HCT116 (cell line): ENCODE measurements around the gene BABAM2.

Experiments used
- CBX3 ChIP-seq: IDR thresholded peaks from 2 replicates; pipeline ENCODE4 v1.6.1; 2012; ENCODE audit warnings: low read depth
- EGR1 ChIP-seq: IDR thresholded peaks from 2 replicates; pipeline ENCODE4 v1.6.1; 2012; ENCODE audit warnings: low read depth
- EZH2 ChIP-seq: fragments of 200-600 bp; sonication (generic); IDR thresholded peaks from 2 replicates; pipeline ENCODE4 v1.6.1; 2017; ENCODE audit warnings: antibody characterized with exemption, mixed run types
- POLR2A ChIP-seq: IDR thresholded peaks from 2 replicates; pipeline ENCODE4 v1.7.0; 2011; ENCODE audit warnings: borderline replicate concordance; ENCODE audit not compliant: insufficient read depth, insufficient read length; ENCODE audit errors: extremely low read depth
- POLR2AphosphoS5 ChIP-seq: IDR thresholded peaks from 2 replicates; pipeline ENCODE4 v1.6.1; 2011; ENCODE audit warnings: mild to moderate bottlenecking, low read depth, low read length, moderate library complexity
- RAD21 ChIP-seq: IDR thresholded peaks from 2 replicates; pipeline ENCODE4 v1.6.1; 2012; ENCODE audit warnings: low read depth, mild to moderate bottlenecking
- TCF7L2 ChIP-seq: IDR thresholded peaks from 2 replicates; pipeline ENCODE4 v1.7.0; 2011; ENCODE audit warnings: borderline replicate concordance, inconsistent platforms; ENCODE audit not compliant: insufficient read depth, insufficient read length; ENCODE audit errors: extremely low read depth
- YY1 ChIP-seq: IDR thresholded peaks from 2 replicates; pipeline ENCODE4 v1.6.1; 2011; ENCODE audit warnings: low read length, low read depth, moderate library complexity, mild to moderate bottlenecking; ENCODE audit not compliant: insufficient replicate concordance; ENCODE audit errors: extremely low read depth
- TF ChIP-seq, protein P1 (sequence below): IDR thresholded peaks from 2 replicates; pipeline ENCODE4 v1.6.1; 2012
- TF ChIP-seq, protein P2 (sequence below), 3 experiments: fragments of 200-600 bp in 1 of 3; sonication (generic) in 1 of 3; IDR thresholded peaks in 2 of 3; conservative IDR thresholded peaks in 1 of 3; 2 replicates each; pipeline ENCODE4 v1.5.1; 2012 to 2017; ENCODE audit warnings: low read depth in 2 of 3, low read length in 2 of 3, antibody characterized with exemption in 1 of 3, borderline replicate concordance in 1 of 3, control low read depth in 1 of 3, mild to moderate bottlenecking in 1 of 3, mixed read lengths in 1 of 3, mixed run types in 1 of 3, moderate library complexity in 1 of 3; ENCODE audit not compliant: insufficient read depth in 1 of 3

DNA sequence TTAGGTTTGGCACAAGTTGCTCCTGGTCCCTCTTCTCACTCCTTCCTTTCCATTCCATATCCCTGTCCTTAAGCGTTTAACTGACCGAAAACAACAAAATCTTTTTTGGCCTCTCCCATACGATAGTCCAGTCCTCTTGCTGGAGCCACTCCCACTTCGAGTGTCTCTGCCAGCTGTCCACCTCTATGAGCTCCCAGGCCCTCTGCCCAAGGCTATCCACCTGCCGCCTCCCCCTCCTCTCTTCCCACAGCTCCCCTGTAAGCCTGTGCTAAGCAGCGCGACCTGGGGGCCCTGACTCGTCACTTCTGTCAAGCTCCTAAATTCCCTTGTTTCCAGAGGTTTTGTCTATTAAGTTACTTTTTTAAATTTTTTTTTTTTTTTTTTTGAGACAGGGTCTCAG, 455.1 kb downstream of the BABAM2 start:
- TF ChIP-seq RAD21: no peak
- TF ChIP-seq, protein P1, sequence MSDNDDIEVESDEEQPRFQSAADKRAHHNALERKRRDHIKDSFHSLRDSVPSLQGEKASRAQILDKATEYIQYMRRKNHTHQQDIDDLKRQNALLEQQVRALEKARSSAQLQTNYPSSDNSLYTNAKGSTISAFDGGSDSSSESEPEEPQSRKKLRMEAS: no peak
- TF ChIP-seq, protein P2, sequence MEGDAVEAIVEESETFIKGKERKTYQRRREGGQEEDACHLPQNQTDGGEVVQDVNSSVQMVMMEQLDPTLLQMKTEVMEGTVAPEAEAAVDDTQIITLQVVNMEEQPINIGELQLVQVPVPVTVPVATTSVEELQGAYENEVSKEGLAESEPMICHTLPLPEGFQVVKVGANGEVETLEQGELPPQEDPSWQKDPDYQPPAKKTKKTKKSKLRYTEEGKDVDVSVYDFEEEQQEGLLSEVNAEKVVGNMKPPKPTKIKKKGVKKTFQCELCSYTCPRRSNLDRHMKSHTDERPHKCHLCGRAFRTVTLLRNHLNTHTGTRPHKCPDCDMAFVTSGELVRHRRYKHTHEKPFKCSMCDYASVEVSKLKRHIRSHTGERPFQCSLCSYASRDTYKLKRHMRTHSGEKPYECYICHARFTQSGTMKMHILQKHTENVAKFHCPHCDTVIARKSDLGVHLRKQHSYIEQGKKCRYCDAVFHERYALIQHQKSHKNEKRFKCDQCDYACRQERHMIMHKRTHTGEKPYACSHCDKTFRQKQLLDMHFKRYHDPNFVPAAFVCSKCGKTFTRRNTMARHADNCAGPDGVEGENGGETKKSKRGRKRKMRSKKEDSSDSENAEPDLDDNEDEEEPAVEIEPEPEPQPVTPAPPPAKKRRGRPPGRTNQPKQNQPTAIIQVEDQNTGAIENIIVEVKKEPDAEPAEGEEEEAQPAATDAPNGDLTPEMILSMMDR (IDR thresholded peaks at IDR 0.05 in 2 of 3, conservative IDR thresholded peaks at IDR 0.05 in 1 of 3; ENCODE audit: borderline replicate concordance in 1 of 3, insufficient read depth in 1 of 3, low read depth in 2 of 3, low read length in 2 of 3): no peak
- TF ChIP-seq POLR2A: no peak
- no peak for TF ChIP-seq EGR1
- TF ChIP-seq YY1: no peak
- TF ChIP-seq CBX3: no peak
- no peak for TF ChIP-seq EZH2
- no peak for TF ChIP-seq POLR2AphosphoS5
- TF ChIP-seq TCF7L2: no peak
